HG03139 (cell line): Measurements from ENCODE around the gene UCKL1.
"Not testable (repeated sequence)": the region's sequence is repeated elsewhere in the genome, so short reads cannot be mapped to it uniquely, and the experiment has no call there.

Source experiments
- ATAC-seq: cut with Tn5 transposase; IDR thresholded peaks from one replicate; pipeline ENCODE4 v1.9.1; 2021; ENCODE audit not compliant: unreplicated experiment

Gene UCKL1

DNA sequence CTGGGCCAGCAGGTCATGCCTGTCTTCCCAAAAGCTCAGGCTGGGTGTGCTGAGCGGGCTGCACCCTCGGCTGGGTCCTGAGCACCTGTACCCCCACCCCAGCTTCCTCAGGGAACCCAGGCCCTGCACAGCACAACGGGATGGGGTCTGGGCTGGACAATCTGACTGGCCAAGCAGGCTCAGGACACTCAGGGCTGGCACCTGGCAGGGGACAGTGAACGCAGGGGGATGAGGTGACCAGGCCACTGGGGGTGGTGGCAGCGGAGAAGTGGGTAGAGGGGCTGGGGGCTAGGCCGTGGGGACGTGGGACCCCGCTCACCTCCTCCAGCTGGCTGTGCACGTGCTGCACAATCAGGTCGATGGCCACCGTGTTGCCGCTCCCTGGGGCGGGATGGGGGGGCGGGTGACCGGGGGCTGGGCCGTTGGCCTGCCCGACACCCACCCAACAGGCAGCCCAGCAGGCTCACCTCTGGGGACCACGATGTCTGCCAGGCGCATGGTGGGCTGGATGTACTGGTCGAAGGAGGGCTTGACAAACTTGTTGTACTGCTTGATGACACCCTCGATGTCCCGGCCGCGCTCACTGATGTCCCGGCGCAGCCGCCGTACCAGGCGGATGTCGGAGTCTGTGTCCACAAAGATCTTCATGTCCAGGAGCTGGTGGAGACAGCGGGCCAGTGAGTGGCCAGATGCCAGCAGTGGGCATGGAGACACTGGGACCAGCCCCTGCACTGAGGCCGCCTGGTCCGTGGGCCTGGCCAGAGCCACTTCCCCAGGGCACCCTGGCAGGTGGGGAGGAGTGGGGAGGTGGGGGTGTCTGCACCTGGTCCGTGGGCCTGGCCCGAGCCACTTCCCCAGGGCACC, 11.9 kb downstream of the UCKL1 start:
- no peak for ATAC-seq

DNA sequence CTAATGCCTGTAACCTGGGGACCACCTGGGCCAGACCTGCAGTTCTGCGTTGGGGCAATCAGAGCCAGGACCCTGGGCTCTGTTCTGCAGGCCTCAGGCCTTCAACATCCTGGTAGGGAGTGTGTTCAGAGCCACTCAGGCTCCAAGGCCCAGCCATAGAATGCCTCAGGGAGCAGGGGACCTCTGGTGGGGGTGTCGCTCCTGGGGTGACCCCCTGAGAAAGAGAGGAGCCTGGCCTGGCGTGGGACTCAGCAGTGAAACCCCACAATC, 12.5 kb downstream of the UCKL1 start:
- no peak for ATAC-seq

DNA sequence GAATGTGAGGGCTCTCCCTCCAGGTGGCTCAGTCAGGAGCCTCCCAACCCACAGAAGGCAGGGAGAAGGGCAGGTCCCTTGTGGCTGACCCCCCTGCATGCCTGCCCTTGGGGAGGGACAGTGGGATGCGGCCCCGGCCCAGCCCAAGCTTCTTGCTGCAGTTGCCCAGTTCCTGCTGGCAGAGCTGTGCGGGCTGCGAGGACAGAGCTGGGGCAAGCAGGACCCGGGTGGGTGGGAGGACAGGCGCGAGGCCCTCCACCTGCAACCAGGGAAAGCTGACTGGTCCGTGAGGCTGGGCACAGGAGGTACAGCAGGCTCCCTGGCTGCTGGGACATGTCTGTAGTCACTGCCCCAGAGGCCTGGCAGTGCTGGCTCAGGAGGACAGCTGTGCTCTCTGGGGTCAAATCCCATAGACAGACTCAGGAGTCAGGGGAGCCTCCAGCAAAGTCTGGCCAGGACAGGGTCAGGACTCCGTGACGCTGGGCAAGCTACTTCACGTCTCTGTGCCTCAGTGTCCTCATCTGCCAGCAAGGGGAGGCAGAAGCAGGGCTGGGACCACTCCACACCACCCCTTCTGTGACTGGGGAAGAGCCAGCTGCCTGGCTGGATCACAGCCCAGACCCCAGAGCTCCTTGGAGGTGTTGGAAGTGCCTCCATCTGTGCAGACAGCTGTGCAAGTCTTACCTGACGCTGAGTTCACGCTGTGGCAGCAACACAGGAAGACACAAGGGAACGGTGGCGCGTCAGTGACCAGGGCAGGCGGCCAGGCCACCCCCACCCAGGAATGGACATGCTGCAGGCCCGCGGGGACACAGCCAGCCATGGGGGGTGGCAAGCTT, 13.0 kb downstream of the UCKL1 start:
- no peak for ATAC-seq

DNA sequence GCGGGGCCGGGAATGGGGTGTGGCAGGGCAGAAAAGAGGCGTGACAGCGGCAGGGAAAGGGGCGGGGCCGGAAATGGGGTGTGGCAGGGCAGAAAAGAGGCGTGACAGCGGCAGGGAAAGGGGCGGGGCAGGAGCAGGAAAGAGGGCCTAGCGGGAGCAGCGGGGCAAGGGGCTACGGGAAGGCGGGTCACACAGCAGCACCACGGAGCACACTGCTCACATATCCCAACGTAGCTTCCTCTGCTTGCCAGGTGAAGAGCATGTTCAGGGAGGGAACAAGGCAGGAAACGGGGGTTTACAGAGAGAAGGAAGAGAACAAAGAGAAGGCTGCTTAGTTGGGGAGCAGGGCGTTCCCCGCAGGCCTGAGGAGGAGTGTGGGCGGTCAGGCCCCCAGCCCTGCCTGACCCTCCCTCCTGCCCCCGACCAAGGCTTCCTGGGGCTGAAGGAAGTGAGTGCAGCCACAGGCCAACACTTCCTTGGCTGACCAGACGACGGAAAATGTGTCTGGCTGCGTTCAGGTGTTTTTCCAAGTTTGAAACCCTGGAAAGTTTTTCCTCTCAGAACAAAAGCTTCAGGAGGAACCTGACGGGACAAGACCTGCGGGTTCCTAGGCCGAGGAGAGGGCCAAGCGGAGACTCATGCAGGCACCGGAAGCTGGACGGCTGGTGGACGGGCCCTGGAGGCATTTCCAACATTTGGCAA, 13.8 kb downstream of the UCKL1 start:
- ATAC-seq: no peak

DNA sequence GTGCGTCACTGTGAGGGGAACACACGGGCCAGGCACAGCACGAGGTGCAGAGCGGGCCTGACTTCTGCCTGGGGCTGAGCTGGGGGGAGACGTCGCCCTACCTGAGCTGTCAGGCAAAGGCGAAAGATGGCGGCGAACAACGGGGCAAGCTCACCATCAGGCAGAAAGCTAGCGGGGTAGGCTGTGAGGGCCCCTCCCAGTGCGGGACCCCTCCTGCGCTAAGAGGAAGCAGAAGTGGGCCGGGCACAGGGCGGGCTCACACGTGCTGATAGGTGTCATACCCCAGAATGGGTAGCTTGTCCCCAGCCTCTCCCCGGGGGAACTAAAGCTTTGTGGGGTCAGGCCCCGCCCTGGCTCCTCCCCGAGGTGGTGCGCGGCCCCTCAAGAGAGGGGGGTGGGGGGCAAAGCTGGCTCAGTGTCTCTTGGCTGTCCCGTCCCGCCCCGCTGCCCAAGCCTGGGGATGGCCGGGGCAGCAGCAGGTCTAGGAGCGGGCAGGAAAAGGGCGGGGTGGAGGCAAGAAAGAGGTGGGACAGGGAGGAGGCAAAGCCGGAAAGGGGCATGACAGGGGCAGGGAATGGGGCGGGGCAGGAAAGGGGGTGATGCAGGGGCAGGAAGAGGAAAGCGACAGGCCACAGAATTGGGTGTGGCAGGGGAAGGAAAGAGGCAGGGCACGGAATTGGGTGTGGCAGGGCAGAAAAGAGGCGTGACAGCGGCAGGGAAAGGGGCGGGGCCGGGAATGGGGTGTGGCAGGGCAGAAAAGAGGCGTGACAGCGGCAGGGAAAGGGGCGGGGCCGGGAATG, 14.7 kb downstream of the UCKL1 start:
- no peak for ATAC-seq

DNA sequence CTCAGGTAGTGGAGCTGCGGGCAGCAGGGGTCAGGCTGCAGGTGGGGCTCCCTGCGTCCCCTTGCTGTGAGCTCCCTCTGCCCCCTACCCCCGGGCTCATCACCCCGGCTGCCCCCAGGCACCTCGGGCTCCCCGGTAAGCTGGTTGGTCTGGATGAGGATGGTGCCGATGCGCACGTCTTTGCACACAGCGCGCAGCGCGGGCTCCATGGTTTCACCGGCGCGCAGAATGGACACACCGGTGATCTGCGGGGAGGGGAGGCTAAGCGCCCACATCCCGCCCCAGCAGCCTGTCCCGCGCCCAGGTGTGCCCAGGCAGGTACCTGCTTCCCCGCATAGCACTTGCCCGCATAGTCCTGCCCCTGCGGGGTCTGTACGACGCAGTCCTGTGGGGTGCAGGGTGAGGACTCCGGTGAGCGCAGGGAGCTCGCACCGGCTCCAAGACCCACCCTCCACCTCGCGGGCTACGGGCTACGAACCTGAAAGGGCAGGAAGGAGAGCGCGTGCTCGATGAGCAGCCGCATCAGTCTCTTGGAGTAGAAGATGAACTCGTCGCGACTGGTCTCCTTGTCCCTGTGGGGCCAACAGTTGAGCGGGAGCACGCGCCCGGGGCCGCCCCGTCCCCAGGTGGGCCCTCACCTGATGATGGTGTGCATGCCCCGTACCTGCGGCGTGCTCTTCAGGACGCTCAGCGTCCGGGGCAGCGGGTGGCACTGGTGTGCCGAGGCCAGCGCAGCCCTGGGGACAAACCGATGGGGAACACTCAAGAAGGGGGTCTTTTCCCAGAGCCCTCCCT, 15.5 kb downstream of the UCKL1 start:
- ATAC-seq: no peak

DNA sequence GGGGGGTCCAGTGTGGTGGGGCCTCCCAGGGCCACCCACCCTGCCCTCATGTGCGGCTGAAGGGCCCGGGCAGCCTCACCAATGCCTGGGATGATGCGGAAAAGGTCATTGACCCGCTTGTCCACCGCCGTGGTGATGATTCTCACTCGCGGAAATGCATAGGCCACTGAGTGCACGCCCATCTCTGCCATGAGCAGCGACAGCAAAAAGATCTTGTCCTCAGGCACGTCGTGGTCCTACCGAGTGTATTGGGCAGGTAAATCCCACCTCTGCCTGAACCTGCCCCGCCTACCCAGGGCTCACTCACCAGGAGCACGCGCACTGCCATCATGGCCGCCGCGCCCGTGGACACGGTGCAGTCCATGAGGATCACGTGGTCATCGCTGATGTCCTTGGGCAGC, 16.1 kb downstream of the UCKL1 start:
- ATAC-seq: no peak

DNA sequence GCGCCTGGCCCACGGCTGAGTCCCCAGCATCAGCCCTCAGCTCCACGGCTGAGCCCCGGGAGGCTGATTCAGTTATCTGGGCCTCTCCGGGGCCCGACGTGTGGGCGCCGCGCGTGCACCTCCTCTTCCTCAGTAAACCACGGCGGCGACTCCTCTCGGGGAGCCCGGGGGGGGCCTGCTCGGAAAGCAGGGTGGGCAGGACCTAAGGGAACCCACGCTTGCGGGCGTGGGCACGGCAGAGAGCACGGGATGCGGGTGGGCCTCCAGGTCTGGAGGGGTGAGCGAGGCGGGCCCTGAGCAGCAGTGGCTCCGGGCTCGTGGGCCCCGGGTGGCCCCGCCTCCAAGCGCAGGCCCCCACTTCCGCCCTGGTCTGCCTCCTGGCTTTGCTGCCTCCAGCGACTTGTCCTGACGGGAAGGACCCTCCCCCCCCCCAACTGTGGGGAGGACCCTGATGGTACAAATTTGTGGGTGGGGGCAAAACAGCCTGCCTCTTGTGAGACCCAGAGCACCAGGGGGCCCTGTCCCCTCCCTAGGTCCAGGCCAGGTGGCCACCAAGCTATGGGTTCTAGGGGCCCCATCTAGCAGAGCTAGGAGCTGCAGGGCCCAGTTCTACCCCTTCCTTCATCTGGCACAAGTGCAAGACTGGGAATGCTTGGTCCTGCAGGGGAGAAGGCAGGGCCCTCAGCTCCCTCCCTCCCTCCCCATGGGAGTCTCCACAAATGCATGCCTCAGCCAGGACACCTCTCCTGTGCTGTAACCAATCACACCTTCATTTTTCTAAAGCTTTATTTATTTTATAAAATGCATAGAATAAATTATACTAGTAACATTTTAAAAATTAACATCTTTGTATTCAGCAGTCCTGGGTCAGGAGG, 16.9 kb downstream of the UCKL1 start:
- ATAC-seq: no peak

DNA sequence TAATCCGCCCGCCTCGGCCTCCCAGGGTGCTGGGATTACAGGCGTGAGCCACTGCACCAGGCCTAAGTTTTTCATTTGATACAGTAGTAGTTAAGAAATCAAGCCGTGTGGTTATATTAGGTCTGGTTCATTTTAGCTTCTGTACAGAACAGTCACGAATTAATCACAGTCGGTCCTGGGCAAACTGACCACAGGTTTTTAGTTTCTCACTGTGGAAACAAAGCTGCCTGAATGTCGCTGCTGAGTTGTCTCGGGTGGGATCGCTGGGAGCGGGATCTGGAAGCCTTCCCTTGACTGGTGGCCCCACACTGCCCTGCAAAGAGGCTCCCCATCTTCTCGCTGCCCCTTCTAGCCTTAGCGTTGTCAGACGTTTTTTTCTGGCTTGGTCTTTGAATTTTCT, 18.6 kb downstream of the UCKL1 start:
- no peak for ATAC-seq

DNA sequence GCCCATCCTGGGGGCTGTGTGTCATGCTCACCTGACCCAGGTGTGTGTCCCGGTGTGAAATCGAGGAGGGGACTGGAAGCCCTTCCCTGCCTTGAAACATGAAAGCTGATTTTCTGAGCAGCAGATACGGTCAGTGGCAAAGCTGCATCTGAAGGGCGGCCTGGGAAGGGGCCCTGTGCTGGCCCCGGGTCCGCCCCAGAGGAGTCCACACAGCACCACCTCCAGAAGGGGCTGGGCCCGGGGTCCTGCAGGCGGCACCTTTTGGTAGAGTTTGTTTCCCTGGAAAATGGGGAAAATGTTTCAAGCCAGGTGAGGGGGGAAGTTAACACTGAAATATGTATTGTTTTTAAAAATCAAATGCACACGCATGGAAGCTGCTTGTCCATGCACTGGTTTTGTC, 20.8 kb downstream of the UCKL1 start:
- ATAC-seq: no peak

DNA sequence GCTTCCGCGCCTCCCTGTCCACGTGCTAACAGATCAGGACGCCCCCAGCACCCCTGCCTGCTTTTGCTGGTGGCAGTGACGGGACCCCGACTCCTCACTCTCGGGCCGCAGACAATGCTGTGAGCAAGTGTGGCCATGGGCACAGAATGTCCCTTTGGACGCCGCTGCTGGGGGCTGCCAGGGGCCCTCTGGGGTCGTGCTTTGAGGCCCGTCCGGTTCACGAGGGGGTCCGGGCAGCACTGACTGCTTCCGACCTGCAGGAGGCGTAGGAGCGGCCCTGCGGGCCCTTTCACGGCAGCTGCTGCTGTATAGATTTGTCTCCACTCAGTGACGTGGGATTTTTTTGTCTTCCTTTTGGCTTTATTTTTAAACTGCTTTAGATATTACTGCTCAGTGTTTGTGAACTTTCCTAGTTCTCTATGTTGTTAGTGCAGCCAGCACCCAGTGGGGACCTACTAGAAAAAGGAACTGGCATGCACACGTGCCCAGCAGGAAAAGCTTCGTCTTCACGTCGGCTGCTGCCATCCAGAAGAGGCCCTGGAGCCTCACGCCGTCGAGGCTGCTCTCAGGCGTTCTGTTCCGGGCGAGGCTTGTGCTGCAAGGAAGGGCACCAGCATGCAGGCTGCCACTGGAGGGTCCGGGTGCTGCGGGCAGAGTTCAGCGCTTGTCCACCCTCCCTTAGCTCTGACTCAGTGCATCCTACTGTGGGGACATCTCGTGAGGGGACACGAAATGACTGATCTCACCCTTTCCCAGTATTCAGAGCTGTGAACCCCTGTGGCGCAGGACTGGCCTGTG, 21.7 kb downstream of the UCKL1 start:
- ATAC-seq: no peak

DNA sequence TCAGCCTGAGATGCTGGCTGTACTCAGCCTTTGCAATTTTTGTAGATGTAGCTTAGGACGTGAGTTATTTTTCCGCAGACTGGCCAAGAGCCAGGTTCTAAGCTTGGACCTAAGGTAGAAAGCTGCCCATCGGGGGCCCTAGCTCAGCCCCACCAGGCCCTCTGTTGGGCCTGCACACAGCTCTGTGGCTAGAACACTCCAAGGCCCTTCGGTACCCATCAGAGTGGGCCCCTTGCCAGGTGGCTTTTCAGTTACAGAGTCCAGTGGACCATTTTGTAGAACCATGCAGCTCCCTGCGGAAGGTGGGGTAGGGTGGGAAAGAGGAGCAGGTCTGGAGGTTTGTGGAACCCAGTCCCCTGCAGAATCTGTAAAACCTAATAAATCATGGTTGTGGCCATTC, 22.6 kb downstream of the UCKL1 start:
- ATAC-seq: no peak

DNA sequence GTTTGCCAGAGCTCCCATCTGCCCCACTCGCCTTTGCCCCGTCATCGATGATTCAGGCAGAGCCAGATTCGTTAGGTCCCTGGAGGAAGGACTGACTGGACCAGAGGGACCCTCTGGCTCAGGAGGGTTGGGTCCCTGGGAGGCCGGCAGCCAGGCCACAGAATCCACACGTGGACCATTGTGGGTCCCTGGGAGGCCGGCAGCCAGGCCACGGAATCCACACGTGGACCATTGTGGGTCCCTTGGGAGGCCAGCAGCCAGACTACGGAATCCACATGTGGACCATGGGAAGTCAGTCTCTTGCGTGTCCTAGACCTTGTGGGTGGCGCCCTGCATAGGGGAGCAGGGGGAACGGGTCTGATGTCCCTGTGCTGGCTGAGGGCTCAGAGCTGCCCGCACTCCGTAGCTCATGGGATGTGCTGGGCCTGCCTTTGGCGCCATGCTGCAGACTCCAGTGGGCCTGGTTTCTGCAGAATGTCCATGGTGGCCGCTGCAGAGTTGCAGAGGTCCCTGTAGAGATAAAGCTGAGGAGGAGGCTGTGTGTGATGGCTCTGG, 23.5 kb downstream of the UCKL1 start:
- ATAC-seq: no peak

DNA sequence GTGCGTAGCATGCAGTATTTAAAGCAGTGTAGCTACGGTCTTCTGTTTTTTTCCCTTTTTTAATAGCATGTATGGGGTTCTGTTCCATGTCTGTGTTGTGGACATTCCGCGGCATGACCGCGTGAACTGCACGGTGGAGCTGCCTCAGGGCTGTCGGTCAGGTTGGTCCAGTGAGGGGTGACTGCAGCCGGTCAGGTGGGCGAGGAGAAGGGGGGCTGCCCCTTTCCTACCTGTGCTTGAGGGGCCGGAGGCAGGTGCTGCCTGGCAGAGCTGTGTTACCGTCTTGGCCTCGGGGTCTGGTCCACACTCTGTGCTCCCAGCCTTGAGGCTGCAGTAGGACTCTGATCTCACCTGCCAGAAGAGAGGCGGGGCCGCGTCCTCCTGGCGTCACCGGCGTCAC, 24.5 kb downstream of the UCKL1 start:
- ATAC-seq: no peak

DNA sequence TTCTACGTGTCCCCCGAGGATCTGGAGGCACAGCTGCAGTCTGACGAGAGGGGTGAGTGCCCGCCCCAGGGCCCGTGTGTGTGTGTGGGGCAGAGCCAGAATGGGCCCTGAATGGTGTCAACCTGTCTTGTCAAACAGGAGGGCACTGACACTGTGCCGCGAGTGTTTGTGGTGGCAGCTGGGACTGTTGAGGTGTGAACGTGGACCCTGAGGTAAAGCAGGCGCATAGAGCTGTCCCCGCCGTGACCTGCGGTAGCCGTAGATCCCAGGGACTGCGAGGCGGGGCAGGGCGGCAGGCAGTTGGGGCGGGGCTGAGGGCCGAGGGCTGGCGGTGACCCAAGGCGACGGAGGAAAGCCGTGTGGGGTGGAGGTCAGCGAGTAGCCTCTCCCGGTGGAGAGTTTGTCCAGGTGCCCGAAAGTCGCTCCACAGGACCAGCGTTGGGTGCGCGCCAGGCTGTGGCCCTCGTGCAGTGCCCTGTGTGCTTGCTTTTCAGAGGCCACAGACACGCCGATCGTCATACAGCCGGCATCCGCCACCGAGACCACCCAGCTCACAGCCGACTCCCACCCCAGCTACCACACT, 25.2 kb downstream of the UCKL1 start:
- no peak for ATAC-seq

DNA sequence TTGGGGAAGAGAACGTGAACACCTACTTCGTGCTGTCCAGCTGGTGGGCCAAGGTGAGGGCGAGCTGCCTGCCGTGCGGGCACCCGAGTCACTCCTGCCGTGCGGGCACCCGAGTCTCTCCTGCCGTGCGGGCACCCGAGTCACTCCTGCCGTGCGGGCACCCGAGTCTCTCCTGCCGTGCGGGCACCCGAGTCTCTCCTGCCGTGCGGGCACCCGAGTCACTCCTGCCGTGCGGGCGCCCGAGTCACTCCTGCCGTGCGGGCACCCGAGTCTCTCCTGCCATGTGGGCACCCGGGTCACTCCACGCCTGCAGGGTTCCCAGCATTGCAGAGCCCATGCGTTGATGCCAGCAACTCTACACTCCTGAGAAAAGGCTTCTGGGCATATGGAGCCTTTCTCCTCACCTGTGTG, 26.7 kb downstream of the UCKL1 start:
- ATAC-seq: not testable (repeated sequence)

DNA sequence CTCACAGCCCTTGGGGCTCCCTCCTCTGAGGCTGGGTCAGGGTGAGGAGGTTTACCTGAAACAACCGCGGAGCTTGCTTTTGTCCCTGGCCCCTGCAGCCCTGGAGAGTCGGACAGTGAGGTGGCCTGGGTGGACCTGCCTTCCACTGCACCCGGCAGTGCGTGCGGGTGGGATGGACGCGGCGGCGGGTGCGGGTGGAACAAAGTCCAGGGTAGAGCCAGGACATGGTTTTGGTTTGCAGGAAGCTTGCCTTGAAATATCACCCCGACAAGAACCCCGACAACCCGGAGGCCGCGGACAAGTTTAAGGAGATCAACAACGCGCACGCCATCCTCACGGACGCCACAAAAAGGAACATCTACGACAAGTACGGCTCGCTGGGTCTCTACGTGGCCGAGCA, 27.1 kb downstream of the UCKL1 start:
- no peak for ATAC-seq

DNA sequence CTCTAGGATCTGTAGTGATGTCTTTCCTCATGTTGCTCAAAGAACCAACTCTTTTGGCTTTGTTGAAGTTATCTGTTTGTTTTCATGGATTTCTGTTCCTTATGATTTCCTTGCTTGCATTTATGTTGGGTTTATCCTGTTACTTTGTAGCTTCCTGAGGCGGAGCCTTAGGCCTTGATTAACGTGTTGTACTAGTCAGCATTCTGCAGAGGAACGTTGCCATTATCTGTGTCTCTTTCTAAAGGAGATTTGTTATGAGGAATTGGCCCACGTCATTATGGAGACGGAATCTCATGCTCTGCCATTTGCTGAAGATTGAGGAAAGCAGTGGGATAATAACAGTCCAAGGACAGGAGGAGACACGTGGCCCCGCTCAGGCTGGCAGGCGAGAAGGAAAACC, 29.9 kb downstream of the UCKL1 start:
- no peak for ATAC-seq
